ENCODE measurements around the gene LRP11.

Gene LRP11

DNA sequence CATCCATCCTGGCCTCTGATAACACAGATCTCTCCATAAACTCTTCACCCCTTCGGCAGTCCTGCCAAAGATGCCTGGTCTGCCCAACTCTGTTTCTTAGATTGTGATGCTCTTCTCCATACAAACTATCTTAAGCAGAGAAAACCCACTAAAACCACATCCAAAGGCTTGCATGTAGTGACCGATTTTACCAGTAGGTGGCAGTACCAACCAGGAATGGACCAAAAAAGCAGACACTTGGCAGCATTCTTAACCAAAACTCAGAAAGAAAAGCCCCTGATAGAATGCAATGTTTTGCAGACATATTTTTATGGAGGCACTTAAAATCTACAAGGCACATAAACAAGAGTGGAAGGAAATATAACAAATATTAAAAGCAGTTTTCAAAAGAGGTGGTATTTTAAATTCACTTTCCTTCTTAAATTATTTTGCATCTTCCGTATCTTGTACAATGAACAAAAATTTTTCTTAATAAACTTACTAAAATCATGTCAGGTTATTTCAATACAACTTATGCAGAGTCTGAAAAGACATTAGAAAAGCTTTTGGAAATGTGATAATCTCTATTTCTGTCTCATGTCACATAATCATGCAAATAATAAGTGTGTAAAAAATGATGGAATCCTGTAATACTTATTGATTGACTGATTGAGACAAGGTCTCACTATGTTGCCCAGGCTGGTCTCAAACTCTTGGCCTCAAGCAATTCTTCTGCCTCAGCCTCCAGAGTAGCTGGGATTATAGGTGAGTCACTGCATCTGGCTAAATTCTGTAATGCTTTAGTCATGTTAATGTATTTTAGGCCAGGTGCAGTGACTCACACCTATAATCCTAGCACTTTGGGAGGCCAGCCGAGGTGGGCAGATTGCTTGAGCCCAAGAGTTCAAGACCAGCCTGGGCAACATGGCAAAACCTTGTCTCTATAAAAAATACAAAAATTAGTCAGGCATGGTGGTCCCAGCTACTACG lies 29.4 kb downstream of the LRP11 start:
- DNase-seq (ENCODE audit: low spot score) = no peak
- Histone ChIP-seq H3K4me3 (no peak overlapping the region), H3K27ac (no peak overlapping the region)
- TF ChIP-seq, protein P1, sequence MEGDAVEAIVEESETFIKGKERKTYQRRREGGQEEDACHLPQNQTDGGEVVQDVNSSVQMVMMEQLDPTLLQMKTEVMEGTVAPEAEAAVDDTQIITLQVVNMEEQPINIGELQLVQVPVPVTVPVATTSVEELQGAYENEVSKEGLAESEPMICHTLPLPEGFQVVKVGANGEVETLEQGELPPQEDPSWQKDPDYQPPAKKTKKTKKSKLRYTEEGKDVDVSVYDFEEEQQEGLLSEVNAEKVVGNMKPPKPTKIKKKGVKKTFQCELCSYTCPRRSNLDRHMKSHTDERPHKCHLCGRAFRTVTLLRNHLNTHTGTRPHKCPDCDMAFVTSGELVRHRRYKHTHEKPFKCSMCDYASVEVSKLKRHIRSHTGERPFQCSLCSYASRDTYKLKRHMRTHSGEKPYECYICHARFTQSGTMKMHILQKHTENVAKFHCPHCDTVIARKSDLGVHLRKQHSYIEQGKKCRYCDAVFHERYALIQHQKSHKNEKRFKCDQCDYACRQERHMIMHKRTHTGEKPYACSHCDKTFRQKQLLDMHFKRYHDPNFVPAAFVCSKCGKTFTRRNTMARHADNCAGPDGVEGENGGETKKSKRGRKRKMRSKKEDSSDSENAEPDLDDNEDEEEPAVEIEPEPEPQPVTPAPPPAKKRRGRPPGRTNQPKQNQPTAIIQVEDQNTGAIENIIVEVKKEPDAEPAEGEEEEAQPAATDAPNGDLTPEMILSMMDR (IDR thresholded peaks at IDR 0.05) = peak; percentile 85

DNA sequence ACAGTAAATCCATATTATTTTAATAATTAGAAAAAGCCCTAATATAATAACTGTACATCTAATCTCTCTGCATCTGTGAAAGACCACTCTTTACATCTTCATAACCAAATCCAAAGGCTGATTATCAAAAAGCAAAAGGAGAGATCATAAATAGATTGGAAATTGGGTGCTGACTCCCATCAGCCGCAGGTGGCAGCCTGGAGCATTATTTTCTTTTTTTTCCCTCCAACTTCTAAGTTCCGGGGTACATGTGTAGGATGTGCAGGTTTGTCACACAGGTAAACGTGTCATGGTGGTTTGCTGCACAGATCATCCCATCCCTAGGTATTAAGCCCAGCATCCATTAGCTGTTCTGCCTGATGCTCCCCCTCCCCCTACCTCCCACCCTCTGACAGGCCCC lies 30.5 kb downstream of the LRP11 start:
- H3K27ac ChIP-seq = no peak overlapping the region
- H3K4me3 ChIP-seq = no peak overlapping the region
- TF ChIP-seq, protein P1 (IDR thresholded peaks at IDR 0.05) = no peak
- no peak for DNase-seq (ENCODE audit: low spot score)

DNA sequence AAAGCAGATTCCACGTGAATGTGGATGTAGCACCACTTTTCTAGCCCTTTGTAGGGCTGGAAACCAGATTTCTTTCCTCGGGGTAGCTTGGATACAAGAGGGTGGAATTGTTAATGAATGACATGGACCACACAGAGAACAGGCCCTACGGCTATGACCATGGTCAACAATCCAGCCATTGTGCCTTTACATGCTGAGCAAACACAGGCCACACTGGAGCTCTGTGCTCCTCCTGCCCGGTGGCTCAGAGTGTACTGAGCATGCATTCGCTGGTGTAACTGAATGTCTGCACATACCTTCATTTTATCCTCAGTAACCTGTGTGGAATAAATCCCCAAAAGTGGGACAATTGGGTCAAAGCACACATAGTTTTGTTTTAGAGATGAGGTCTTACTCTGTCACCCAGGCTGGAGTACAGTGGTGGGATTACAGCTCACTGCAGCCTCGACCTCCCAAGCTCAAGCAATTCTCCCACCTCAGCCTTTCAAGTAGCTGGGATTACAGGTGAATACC lies 32.8 kb downstream of the LRP11 start:
- Histone ChIP-seq H3K4me3 (no peak overlapping the region), H3K27ac (no peak overlapping the region)
- no peak for DNase-seq (ENCODE audit: low spot score)
- TF ChIP-seq, protein P1 (IDR thresholded peaks at IDR 0.05) = no peak

DNA sequence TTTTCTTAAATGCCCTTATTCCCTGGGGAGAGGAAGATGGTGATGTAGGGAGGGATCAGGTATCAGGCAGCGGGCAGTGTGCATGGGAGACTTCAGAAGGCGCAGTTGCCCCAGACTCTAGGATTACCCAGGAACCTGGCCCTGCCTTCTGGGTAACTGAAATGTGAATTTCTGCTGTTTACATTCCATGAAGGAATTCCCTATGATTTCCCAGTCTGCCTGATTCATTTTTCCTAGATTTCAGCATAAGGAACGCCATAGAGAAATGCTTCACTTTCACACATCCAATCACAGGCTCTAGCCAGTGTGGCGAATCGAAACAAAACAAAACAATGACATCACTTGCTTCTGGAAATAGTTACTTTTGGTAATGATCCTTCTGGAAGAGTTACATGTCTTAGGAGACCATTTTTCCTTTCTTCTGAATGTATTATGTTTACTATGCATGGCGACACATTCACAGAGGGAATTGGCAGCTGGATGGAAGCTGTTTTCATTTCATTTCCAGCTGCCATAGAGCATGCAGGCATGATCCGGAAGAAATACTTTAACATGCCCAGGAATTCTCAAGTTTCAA lies 33.3 kb downstream of the LRP11 start:
- peak overlapping the region in 1 of 2 donors; percentile 5 for H3K27ac ChIP-seq
- DNase-seq (ENCODE audit: low spot score) = no peak
- peak overlapping the region; percentile 17 for H3K4me3 ChIP-seq
- TF ChIP-seq, protein P1 (IDR thresholded peaks at IDR 0.05) = no peak

DNA sequence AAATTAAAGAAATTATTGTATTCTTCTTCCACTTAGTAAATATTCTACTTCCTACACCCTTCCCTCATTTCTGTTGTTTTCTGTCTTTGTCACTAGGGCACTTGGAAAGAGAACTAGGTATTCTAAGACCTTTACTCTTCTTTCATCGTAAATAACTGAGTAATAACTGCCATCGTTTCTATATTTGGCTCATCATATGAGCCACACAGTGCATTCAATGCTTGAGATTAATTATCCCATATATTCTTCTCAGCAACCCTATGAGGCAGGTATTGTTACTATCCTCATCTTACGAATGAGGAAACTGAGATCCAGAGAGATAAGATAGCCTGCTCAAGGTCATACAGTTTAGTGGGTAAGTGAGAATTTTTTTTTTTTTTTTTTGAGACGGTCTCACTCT lies 38.9 kb downstream of the LRP11 start:
- no peak for DNase-seq (ENCODE audit: low spot score)
- Histone ChIP-seq H3K27ac (no peak overlapping the region), H3K4me3 (no peak overlapping the region)
- TF ChIP-seq, protein P1 (IDR thresholded peaks at IDR 0.05) = no peak

DNA sequence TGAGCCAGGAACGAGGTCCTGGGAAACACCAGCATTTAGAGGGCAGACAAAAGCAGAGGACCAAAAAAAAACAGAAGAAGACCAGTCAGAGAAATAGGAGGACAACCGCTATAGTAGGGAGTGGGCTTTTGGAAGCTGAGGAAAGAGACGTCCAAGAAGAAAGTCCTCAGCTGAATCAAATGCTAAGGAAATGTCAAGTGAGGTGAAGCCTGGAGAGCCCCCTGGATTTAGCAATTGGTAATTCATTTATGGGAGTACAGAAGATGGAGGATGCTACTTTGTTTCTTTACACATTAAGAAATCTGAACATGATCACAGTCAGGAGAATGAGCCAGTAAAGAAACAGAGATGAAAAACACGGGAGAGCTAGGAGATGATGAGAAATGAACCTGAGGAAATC lies 41.1 kb downstream of the LRP11 start:
- TF ChIP-seq, protein P1 (IDR thresholded peaks at IDR 0.05) = no peak
- DNase-seq (ENCODE audit: low spot score) = no peak
- Histone ChIP-seq H3K27ac (no peak overlapping the region), H3K4me3 (no peak overlapping the region)
